ENCODE measurements around the gene IDH1.
"Not testable (repeated sequence)": the region's sequence is repeated elsewhere in the genome, so short reads cannot be mapped to it uniquely, and the experiment has no call there.

IDH1 gene

GRCh38 chr2:208227581-208228232 is 27.2 kb downstream of the IDH1 start:
- Histone ChIP-seq H3K4me1 (ENCODE audit: insufficient read depth, poor library complexity, severe bottlenecking) (no peaks in the 10 kb centered on the region), H3K9me3 (ENCODE audit: severe bottlenecking) (no peaks in the 10 kb centered on the region), H3K27ac (ENCODE audit: poor library complexity, severe bottlenecking) (no peak overlapping the region), H3K27me3 (ENCODE audit: insufficient read depth, poor library complexity, severe bottlenecking) (no peaks in the 10 kb centered on the region), H3K4me3 (ENCODE audit: severe bottlenecking) (no peak overlapping the region), H3K36me3 (ENCODE audit: low read depth) (no peaks in the 10 kb centered on the region)
- ATAC-seq (ENCODE audit: low read depth) (no peak), DNase-seq (ENCODE audit: low spot score) (no peak)
- TF ChIP-seq CTCF (IDR thresholded peaks at IDR 0.05; ENCODE audit: poor library complexity, severe bottlenecking) = no peak

- H3K27ac ChIP-seq (ENCODE audit: poor library complexity, severe bottlenecking) = no peak overlapping the region
- no peaks in the 10 kb centered on the region for H3K9me3 ChIP-seq (ENCODE audit: severe bottlenecking)
- no peaks in the 10 kb centered on the region for H3K4me1 ChIP-seq (ENCODE audit: insufficient read depth, poor library complexity, severe bottlenecking)
- TF ChIP-seq CTCF (IDR thresholded peaks at IDR 0.05; ENCODE audit: poor library complexity, severe bottlenecking) = no peak
- no peak for DNase-seq (ENCODE audit: low spot score)
- H3K36me3 ChIP-seq (ENCODE audit: low read depth) = no peaks in the 10 kb centered on the region
- ATAC-seq (ENCODE audit: low read depth) = peak; percentile 62; the same call in 2 of the 3 replicates
- no peak overlapping the region for H3K4me3 ChIP-seq (ENCODE audit: severe bottlenecking)
- H3K27me3 ChIP-seq (ENCODE audit: insufficient read depth, poor library complexity, severe bottlenecking) = no peaks in the 10 kb centered on the region
These were observed 30.1 kb downstream of the IDH1 start for GRCh38 chr2:208224802-208225201.

- no peak for DNase-seq (ENCODE audit: low spot score)
- TF ChIP-seq CTCF (IDR thresholded peaks at IDR 0.05; ENCODE audit: poor library complexity, severe bottlenecking) = no peak
- peak; percentile 67; the same call in 2 of the 3 replicates for ATAC-seq (ENCODE audit: low read depth)
- Histone ChIP-seq H3K27ac (ENCODE audit: poor library complexity, severe bottlenecking) (no peak overlapping the region), H3K4me3 (ENCODE audit: severe bottlenecking) (no peak overlapping the region), H3K36me3 (ENCODE audit: low read depth) (no peaks in the 10 kb centered on the region), H3K9me3 (ENCODE audit: severe bottlenecking) (no peaks in the 10 kb centered on the region), H3K27me3 (ENCODE audit: insufficient read depth, poor library complexity, severe bottlenecking) (no peaks in the 10 kb centered on the region), H3K4me1 (ENCODE audit: insufficient read depth, poor library complexity, severe bottlenecking) (no peaks in the 10 kb centered on the region)
These were observed 32.5 kb downstream of the IDH1 start for GRCh38 chr2:208222351-208222750.

GRCh38 chr2:208221873-208222272 is 33.0 kb downstream of the IDH1 start:
- not testable (repeated sequence) for DNase-seq (ENCODE audit: low spot score); H3K27me3 ChIP-seq (ENCODE audit: insufficient read depth, poor library complexity, severe bottlenecking); H3K4me1 ChIP-seq (ENCODE audit: insufficient read depth, poor library complexity, severe bottlenecking); H3K4me3 ChIP-seq (ENCODE audit: severe bottlenecking); H3K27ac ChIP-seq (ENCODE audit: poor library complexity, severe bottlenecking); H3K36me3 ChIP-seq (ENCODE audit: low read depth); ATAC-seq (ENCODE audit: low read depth); H3K9me3 ChIP-seq (ENCODE audit: severe bottlenecking)

- no peaks in the 10 kb centered on the region for H3K4me1 ChIP-seq (ENCODE audit: insufficient read depth, poor library complexity, severe bottlenecking)
- H3K27ac ChIP-seq (ENCODE audit: poor library complexity, severe bottlenecking) = no peak overlapping the region
- DNase-seq (ENCODE audit: low spot score) (no peak), ATAC-seq (ENCODE audit: low read depth) (no peak)
- H3K27me3 ChIP-seq (ENCODE audit: insufficient read depth, poor library complexity, severe bottlenecking) = no peaks in the 10 kb centered on the region
- no peak for TF ChIP-seq CTCF (IDR thresholded peaks at IDR 0.05; ENCODE audit: poor library complexity, severe bottlenecking)
- H3K9me3 ChIP-seq (ENCODE audit: severe bottlenecking) = no peaks in the 10 kb centered on the region
- H3K4me3 ChIP-seq (ENCODE audit: severe bottlenecking) = no peak overlapping the region
- no peaks in the 10 kb centered on the region for H3K36me3 ChIP-seq (ENCODE audit: low read depth)
These were observed 44.0 kb downstream of the IDH1 start for GRCh38 chr2:208210688-208211451.
